Mesothelial cell of epicardium (in vitro differentiated cells): ENCODE measurements around the gene ARHGAP36. TPM values are rescaled to one million over a fixed set of nuclear protein-coding genes. Genes with fewer than 3 reads are reported as not detected.

ENCODE experiments used
- DNase-seq, 2 experiments: peaks; one replicate each; pipeline ENCODE4 v3.0.0; 2021; ENCODE audit warnings: low spot score in 2 of 2; ENCODE audit not compliant: unreplicated experiment in 2 of 2
- H3K27ac Mint-ChIP-seq: 2 replicates; pipeline ENCODE4 v1.8.0; 2021; ENCODE audit warnings: mixed read lengths
- H3K27me3 Mint-ChIP-seq: 2 replicates; pipeline ENCODE4 v1.8.0; 2021; ENCODE audit warnings: low read depth, mixed read lengths
- H3K36me3 Mint-ChIP-seq: 2 replicates; pipeline ENCODE4 v1.8.0; 2021; ENCODE audit warnings: mixed read lengths
- H3K4me1 Mint-ChIP-seq: 2 replicates; pipeline ENCODE4 v1.8.0; 2021; ENCODE audit warnings: mixed read lengths
- H3K4me3 Mint-ChIP-seq: 2 replicates; pipeline ENCODE4 v1.8.0; 2021; ENCODE audit warnings: mild to moderate bottlenecking, moderate library complexity, mixed read lengths
- H3K9me3 Mint-ChIP-seq: 2 replicates; pipeline ENCODE4 v1.8.0; 2021; ENCODE audit warnings: mixed read lengths
- total RNA-seq: library from RNA; stranded (reverse); gene quantifications from 3 replicates; pipeline ENCODE4 v1.2.1, GENCODE V29; 2021
- TF ChIP-seq, protein P1 (sequence below): fragments of 200-600 bp; sonication (generic); IDR thresholded peaks from one replicate; pipeline ENCODE4 v1.5.0; 2021; ENCODE audit warnings: antibody characterized with exemption; ENCODE audit not compliant: unreplicated experiment

ARHGAP36 gene
- total RNA-seq, 1 donor from 2014 or later = not detected

DNA sequence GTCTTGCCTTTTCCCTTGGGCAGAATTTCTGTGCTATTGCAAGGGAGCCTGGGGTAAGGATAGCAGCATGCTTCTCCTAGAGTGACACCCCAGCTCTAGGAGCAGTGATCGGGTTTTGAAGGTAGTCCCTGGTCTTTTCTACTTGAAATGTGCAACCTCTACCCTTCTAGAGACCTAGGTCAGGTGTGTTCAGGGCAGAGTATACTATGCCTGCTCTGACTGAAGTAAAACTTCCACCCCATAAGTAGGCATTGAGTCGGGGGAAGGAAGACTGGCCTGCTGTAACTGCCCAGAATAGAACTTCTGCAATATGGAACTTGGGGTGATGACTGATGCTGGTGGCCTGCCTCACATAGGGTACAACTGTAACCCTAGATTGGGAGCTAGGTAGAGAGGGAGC lies 80.9 kb downstream of the ARHGAP36 start:
- Mint-ChIP-seq H3K27ac (no peak overlapping the region), H3K4me1 (no peaks in the 10 kb centered on the region), H3K36me3 (no peaks in the 10 kb centered on the region), H3K27me3 (no peaks in the 10 kb centered on the region), H3K4me3 (no peak overlapping the region), H3K9me3 (peaks cover 31% of the 10 kb centered on the region)
- TF ChIP-seq, protein P1, sequence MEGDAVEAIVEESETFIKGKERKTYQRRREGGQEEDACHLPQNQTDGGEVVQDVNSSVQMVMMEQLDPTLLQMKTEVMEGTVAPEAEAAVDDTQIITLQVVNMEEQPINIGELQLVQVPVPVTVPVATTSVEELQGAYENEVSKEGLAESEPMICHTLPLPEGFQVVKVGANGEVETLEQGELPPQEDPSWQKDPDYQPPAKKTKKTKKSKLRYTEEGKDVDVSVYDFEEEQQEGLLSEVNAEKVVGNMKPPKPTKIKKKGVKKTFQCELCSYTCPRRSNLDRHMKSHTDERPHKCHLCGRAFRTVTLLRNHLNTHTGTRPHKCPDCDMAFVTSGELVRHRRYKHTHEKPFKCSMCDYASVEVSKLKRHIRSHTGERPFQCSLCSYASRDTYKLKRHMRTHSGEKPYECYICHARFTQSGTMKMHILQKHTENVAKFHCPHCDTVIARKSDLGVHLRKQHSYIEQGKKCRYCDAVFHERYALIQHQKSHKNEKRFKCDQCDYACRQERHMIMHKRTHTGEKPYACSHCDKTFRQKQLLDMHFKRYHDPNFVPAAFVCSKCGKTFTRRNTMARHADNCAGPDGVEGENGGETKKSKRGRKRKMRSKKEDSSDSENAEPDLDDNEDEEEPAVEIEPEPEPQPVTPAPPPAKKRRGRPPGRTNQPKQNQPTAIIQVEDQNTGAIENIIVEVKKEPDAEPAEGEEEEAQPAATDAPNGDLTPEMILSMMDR = no peak
- DNase-seq = no peak

Other genes with a start within 250 kb of the ARHGAP36 start
- 12.4 to 14.0 TPM (median 13.0 TPM) in 3 replicates for gene ENOX2, start 155.1 kb upstream of the ARHGAP36 start, total RNA-seq
- gene IGSF1, start 231.0 kb downstream of the ARHGAP36 start, total RNA-seq = 8.3 to 8.9 TPM (median 8.8 TPM) in 3 replicates